IPS-18a (cell line): ENCODE data around the gene DPAGT1.

Source experiments
- H3K27ac ChIP-seq: one replicate; pipeline ENCODE4 v1.5.1; 2013; ENCODE audit warnings: low read length
- H3K27me3 ChIP-seq: one replicate; pipeline ENCODE4 v1.6.1; 2013; ENCODE audit warnings: mild to moderate bottlenecking, low read length; ENCODE audit not compliant: control insufficient read depth, insufficient read depth
- H3K36me3 ChIP-seq: one replicate; pipeline ENCODE4 v1.6.1; 2013; ENCODE audit warnings: low read depth, low read length; ENCODE audit not compliant: control insufficient read depth
- H3K4me1 ChIP-seq: one replicate; pipeline ENCODE4 v1.6.1; 2013; ENCODE audit warnings: low read depth, low read length; ENCODE audit not compliant: control insufficient read depth
- H3K4me3 ChIP-seq: one replicate; pipeline ENCODE4 v1.5.1; 2013; ENCODE audit warnings: low read length
- H3K9ac ChIP-seq: one replicate; pipeline ENCODE4 v1.6.1; 2013; ENCODE audit warnings: mild to moderate bottlenecking, low read length, moderate library complexity
- H3K9me3 ChIP-seq: one replicate; pipeline ENCODE4 v1.6.1; 2013; ENCODE audit warnings: low read depth, low read length; ENCODE audit not compliant: control insufficient read depth

The DPAGT1 gene

GRCh38 chr11:119091178-119091577 is 10.5 kb downstream of the DPAGT1 start:
- no peak overlapping the region for H3K4me3 ChIP-seq
- H3K9me3 ChIP-seq: no peaks in the 10 kb centered on the region
- H3K27me3 ChIP-seq: no peaks in the 10 kb centered on the region
- no peak overlapping the region for H3K27ac ChIP-seq
- H3K4me1 ChIP-seq: peaks cover 17% of the 10 kb centered on the region
- H3K36me3 ChIP-seq: peaks cover 31% of the 10 kb centered on the region
- no peak overlapping the region for H3K9ac ChIP-seq

GRCh38 chr11:119089319-119089718 is 12.3 kb downstream of the DPAGT1 start:
- Histone ChIP-seq H3K27ac (no peak overlapping the region), H3K4me1 (peaks cover 12% of the 10 kb centered on the region), H3K4me3 (no peak overlapping the region), H3K9me3 (no peaks in the 10 kb centered on the region), H3K27me3 (no peaks in the 10 kb centered on the region), H3K36me3 (peaks cover 31% of the 10 kb centered on the region), H3K9ac (no peak overlapping the region)

- H3K27me3 ChIP-seq: no peaks in the 10 kb centered on the region
- H3K36me3 ChIP-seq: peaks cover 25% of the 10 kb centered on the region
- no peak overlapping the region for H3K4me3 ChIP-seq
- no peak overlapping the region for H3K9ac ChIP-seq
- H3K4me1 ChIP-seq: peaks cover 12% of the 10 kb centered on the region
- no peaks in the 10 kb centered on the region for H3K9me3 ChIP-seq
- no peak overlapping the region for H3K27ac ChIP-seq
These were observed 13.2 kb downstream of the DPAGT1 start for GRCh38 chr11:119088406-119088805.

- Histone ChIP-seq H3K4me1 (peaks cover 8% of the 10 kb centered on the region), H3K27ac (no peak overlapping the region), H3K9me3 (no peaks in the 10 kb centered on the region), H3K36me3 (peaks cover 19% of the 10 kb centered on the region), H3K27me3 (no peaks in the 10 kb centered on the region), H3K9ac (no peak overlapping the region), H3K4me3 (no peak overlapping the region)
These were observed 13.9 kb downstream of the DPAGT1 start for GRCh38 chr11:119087747-119088241.

- Histone ChIP-seq H3K27ac (no peak overlapping the region), H3K9ac (no peak overlapping the region), H3K4me1 (peaks cover 2% of the 10 kb centered on the region), H3K9me3 (no peaks in the 10 kb centered on the region), H3K4me3 (no peak overlapping the region), H3K27me3 (no peaks in the 10 kb centered on the region), H3K36me3 (peaks cover 13% of the 10 kb centered on the region)
These were observed 14.5 kb downstream of the DPAGT1 start for GRCh38 chr11:119087123-119087522.

- Histone ChIP-seq H3K4me3 (peak overlapping the region; percentile 93), H3K4me1 (no peaks in the 10 kb centered on the region), H3K27me3 (no peaks in the 10 kb centered on the region), H3K36me3 (peaks cover 21% of the 10 kb centered on the region), H3K9me3 (no peaks in the 10 kb centered on the region), H3K27ac (peak overlapping the region; percentile 94), H3K9ac (peak overlapping the region; percentile 96)
These were observed 16.2 kb downstream of the DPAGT1 start for GRCh38 chr11:119085437-119085847.

GRCh38 chr11:119084663-119085436 is 16.8 kb downstream of the DPAGT1 start, which contains the start of gene HMBS:
Gene HMBS, plus strand, starts transcription at chr11:119084881. Its CDS starts 153 bp downstream, at chr11:119085034.
- Histone ChIP-seq H3K9me3 (no peaks in the 10 kb centered on the region), H3K9ac (peak within 1 kb of the TSS; percentile 96), H3K27ac (peak within 1 kb of the TSS; percentile 94), H3K4me1 (no peaks in the 10 kb centered on the region), H3K4me3 (peak within 1 kb of the TSS; percentile 93), H3K27me3 (no peaks in the 10 kb centered on the region), H3K36me3 (peaks cover 19% of the 10 kb centered on the region)

- Histone ChIP-seq H3K27me3 (no peaks in the 10 kb centered on the region), H3K27ac (no peak overlapping the region), H3K9ac (no peak overlapping the region), H3K4me1 (no peaks in the 10 kb centered on the region), H3K9me3 (no peaks in the 10 kb centered on the region), H3K4me3 (no peak overlapping the region), H3K36me3 (peaks cover 48% of the 10 kb centered on the region)
These were observed 19.9 kb downstream of the DPAGT1 start for GRCh38 chr11:119081682-119082260.

- Histone ChIP-seq H3K4me1 (no peaks in the 10 kb centered on the region), H3K27ac (no peak overlapping the region), H3K9ac (no peak overlapping the region), H3K36me3 (peaks cover 56% of the 10 kb centered on the region), H3K4me3 (no peak overlapping the region), H3K27me3 (no peaks in the 10 kb centered on the region), H3K9me3 (no peaks in the 10 kb centered on the region)
These were observed 22.8 kb downstream of the DPAGT1 start for GRCh38 chr11:119078675-119079420.

GRCh38 chr11:119077839-119078238 is 23.8 kb downstream of the DPAGT1 start:
- H3K4me3 ChIP-seq: no peak overlapping the region
- H3K27ac ChIP-seq: no peak overlapping the region
- no peak overlapping the region for H3K9ac ChIP-seq
- no peaks in the 10 kb centered on the region for H3K4me1 ChIP-seq
- H3K36me3 ChIP-seq: peaks cover 67% of the 10 kb centered on the region
- no peaks in the 10 kb centered on the region for H3K27me3 ChIP-seq
- no peaks in the 10 kb centered on the region for H3K9me3 ChIP-seq

- Histone ChIP-seq H3K27ac (no peak within 1 kb of the TSS), H3K4me1 (no peaks in the 10 kb centered on the region), H3K9ac (peak within 1 kb of the TSS; percentile 91)
These were observed 34.1 kb downstream of the DPAGT1 start, which contains the start of gene VPS11 for GRCh38 chr11:119067371-119068222. Gene VPS11, plus strand, starts transcription at chr11:119067818. Its CDS starts 6 bp downstream, at chr11:119067824.

More at GRCh38 chr11:119067371-119068222, 34.1 kb downstream of the DPAGT1 start, which contains the start of gene VPS11:
- Histone ChIP-seq H3K9me3 (no peaks in the 10 kb centered on the region), H3K27me3 (no peaks in the 10 kb centered on the region), H3K4me3 (peak within 1 kb of the TSS; percentile 95), H3K36me3 (peaks cover 21% of the 10 kb centered on the region)
